Ishikawa (cell line): ENCODE data around the gene RAP1GAP2.
A peak's percentile ranks its signal among the peaks of the same experiment; 100 is the strongest.

ENCODE experiments used
- CEBPB ChIP-seq: IDR thresholded peaks from 2 replicates; pipeline ENCODE4 v1.6.1; 2012
- CREB1 ChIP-seq: IDR thresholded peaks from 2 replicates; pipeline ENCODE4 v1.6.1; 2012; ENCODE audit warnings: low read depth
- EGR1 ChIP-seq: IDR thresholded peaks from 2 replicates; pipeline ENCODE4 v1.6.1; 2012
- EP300 ChIP-seq: IDR thresholded peaks from 2 replicates; pipeline ENCODE4 v1.6.1; 2012; ENCODE audit warnings: borderline replicate concordance
- FOXM1 ChIP-seq: IDR thresholded peaks from 2 replicates; pipeline ENCODE4 v1.6.1; 2012; ENCODE audit warnings: low read depth, borderline replicate concordance
- MAX ChIP-seq: IDR thresholded peaks from 2 replicates; pipeline ENCODE4 v1.6.1; 2012
- NFIC ChIP-seq: IDR thresholded peaks from 2 replicates; pipeline ENCODE4 v1.6.1; 2012
- RAD21 ChIP-seq: IDR thresholded peaks from 2 replicates; pipeline ENCODE4 v1.6.1; 2012; ENCODE audit warnings: low read depth
- REST ChIP-seq: IDR thresholded peaks from 2 replicates; pipeline ENCODE4 v1.6.1; 2012; ENCODE audit warnings: low read depth, mild to moderate bottlenecking
- TAF1 ChIP-seq: IDR thresholded peaks from 2 replicates; pipeline ENCODE4 v1.6.1; 2012; ENCODE audit warnings: low read depth, mild to moderate bottlenecking
- TCF12 ChIP-seq: IDR thresholded peaks from 2 replicates; pipeline ENCODE4 v1.6.1; 2012; ENCODE audit warnings: low read depth
- TEAD4 ChIP-seq: IDR thresholded peaks from 2 replicates; pipeline ENCODE4 v1.6.1; 2012
- USF1 ChIP-seq: IDR thresholded peaks from 2 replicates; pipeline ENCODE4 v1.6.1; 2012
- YY1 ChIP-seq: IDR thresholded peaks from 2 replicates; pipeline ENCODE4 v1.6.1; 2012; ENCODE audit warnings: low read depth
- ZBTB7A ChIP-seq: IDR thresholded peaks from 2 replicates; pipeline ENCODE4 v1.6.1; 2012; ENCODE audit warnings: low read depth

Gene RAP1GAP2

GRCh38 chr17:2822358-2822757, 26.1 kb downstream of the RAP1GAP2 start:
- TF ChIP-seq TEAD4 (no peak), NFIC (no peak), TCF12 (no peak), CEBPB (no peak), RAD21 (no peak), ZBTB7A (no peak), EP300 (no peak), FOXM1 (no peak), TAF1 (no peak), REST (no peak), EGR1 (no peak)

GRCh38 chr17:2825253-2825970, 29.2 kb downstream of the RAP1GAP2 start:
- TF ChIP-seq TCF12 (no peak), RAD21 (no peak), EGR1 (no peak), NFIC (no peak), FOXM1 (no peak), TAF1 (no peak), TEAD4 (no peak), ZBTB7A (no peak), USF1 (no peak), REST (no peak), CEBPB (no peak), YY1 (no peak)

- TF ChIP-seq RAD21 (peak; percentile 93), EP300 (0 out of 2 replicates have a peak, but pooled peaks have one; percentile 15), YY1 (0 out of 2 replicates have a peak, but pooled peaks have one; percentile 27), MAX (peak; percentile 60), TEAD4 (no peak), EGR1 (no peak), ZBTB7A (no peak), NFIC (no peak), TCF12 (no peak)
Observed at GRCh38 chr17:2828397-2829038, 32.3 kb downstream of the RAP1GAP2 start.

GRCh38 chr17:2830678-2831077, 34.4 kb downstream of the RAP1GAP2 start:
- no peak for TF ChIP-seq TCF12
- TF ChIP-seq TAF1 = no peak
- no peak for TF ChIP-seq FOXM1
- no peak for TF ChIP-seq YY1
- no peak for TF ChIP-seq TEAD4
- TF ChIP-seq RAD21 = no peak
- no peak for TF ChIP-seq REST
- no peak for TF ChIP-seq CREB1
- TF ChIP-seq CEBPB = no peak
- no peak for TF ChIP-seq USF1
- TF ChIP-seq ZBTB7A = no peak
- no peak for TF ChIP-seq EGR1
- no peak for TF ChIP-seq NFIC
- no peak for TF ChIP-seq MAX
- TF ChIP-seq EP300 = no peak
